ENCODE measurements around the gene NUTM1. TPM values are rescaled to one million over a fixed set of nuclear protein-coding genes. Genes with fewer than 3 reads are reported as not detected.

Gene NUTM1
- total RNA-seq, 4 donors from 2014 or later: not detected

DNA sequence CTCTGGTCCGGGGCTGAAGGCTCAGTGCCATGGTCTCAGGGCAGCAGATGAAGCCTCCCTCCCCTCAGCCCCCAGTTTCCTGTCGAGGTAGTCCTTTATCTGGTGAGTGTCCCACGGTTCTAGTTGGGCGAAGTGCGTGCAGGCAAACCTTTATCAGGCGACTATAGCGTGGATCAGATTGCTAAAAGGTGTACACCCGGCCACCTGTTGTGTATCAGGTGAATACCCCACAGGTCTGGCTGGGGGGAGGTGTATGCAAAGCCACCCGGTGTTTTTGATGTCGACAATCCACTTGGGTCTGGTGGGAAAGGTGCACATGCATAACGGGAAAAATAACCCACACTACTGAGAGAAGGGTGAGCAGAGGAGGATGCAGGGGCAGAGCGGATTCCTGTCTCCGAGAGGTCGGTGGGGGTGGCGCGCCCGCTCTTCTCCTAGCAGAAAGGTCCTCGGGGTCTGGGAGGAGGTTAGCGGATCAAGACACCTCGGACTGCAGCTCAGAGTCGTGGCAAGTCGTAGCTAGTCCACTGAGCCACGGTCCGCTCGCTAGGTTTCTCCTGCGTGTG lies 6.0 kb upstream of the NUTM1 start:
- Histone ChIP-seq H3K9me3 (no peaks in the 10 kb centered on the region), H3K4me1 (peaks cover 7 to 71% (median 14%) of the 10 kb centered on the region in 3 donors), H3K27ac (peak overlapping the region; percentile 87 to 95 (median 92)), H3K27me3 (no peaks in the 10 kb centered on the region), H3K4me3 (peak overlapping the region; percentile 68 to 92 (median 86)), H3K36me3 (peaks cover 0 to 22% (median 0%) of the 10 kb centered on the region in 3 donors)
- TF ChIP-seq POLR2A (IDR thresholded peaks at IDR 0.05): no peak
- TF ChIP-seq, protein P1, sequence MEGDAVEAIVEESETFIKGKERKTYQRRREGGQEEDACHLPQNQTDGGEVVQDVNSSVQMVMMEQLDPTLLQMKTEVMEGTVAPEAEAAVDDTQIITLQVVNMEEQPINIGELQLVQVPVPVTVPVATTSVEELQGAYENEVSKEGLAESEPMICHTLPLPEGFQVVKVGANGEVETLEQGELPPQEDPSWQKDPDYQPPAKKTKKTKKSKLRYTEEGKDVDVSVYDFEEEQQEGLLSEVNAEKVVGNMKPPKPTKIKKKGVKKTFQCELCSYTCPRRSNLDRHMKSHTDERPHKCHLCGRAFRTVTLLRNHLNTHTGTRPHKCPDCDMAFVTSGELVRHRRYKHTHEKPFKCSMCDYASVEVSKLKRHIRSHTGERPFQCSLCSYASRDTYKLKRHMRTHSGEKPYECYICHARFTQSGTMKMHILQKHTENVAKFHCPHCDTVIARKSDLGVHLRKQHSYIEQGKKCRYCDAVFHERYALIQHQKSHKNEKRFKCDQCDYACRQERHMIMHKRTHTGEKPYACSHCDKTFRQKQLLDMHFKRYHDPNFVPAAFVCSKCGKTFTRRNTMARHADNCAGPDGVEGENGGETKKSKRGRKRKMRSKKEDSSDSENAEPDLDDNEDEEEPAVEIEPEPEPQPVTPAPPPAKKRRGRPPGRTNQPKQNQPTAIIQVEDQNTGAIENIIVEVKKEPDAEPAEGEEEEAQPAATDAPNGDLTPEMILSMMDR (IDR thresholded peaks at IDR 0.05): no peak
- intact Hi-C loops (cut with DNase I): no loop called here
- DNase-seq: no peak
- WGBS, 2 donors: 2 to 6% methylated on average over 15 to 24 of the region's 26 CpGs

DNA sequence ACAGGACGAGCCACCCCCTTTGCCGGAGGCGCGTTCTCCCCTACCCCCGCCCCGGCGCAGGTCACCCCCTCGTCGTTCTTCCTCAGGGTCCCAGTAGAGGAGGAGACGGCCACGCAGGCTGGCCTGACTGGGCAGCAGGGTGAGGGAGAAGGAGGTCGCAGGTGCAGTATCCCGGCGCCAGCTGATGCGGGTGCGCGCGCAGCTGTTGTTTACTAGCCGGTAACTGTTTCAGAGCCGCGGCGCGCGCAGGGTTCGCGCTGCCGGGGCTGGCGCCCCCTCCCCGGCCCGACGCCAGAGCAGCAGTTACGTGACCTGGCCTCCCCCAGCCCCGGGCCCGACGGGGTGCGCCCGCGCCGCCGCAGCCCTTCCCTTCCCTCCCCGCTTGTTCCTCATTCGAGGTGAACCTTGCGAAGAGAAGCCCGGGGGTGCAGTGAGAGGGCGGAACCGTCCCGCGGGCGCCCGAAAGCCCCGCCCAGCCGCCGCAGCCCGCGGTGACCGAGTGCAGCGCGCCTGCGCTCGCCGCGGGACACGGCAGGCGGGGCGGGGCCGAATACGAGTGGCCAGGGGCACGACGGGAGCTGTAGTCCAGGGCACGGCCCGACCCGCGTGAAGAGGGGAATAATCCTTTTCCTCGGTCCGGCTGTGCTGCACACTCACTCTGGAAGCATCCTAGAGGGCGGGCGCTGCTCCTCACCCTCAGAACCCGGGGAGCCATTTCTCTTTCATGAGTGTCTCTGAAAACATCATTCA lies 5.4 kb upstream of the NUTM1 start, which contains the start of gene SLC12A6:
Gene SLC12A6, minus strand, starts transcription at position 225 of the 750 bp plus-strand sequence. CDS start 1,101 bp downstream, outside the sequence.
- Histone ChIP-seq H3K36me3 (peaks cover 0 to 22% (median 0%) of the 10 kb centered on the region in 3 donors), H3K4me3 (peak within 1 kb of the TSS; percentile 68 to 92 (median 86)), H3K27ac (peak within 1 kb of the TSS; percentile 87 to 95 (median 92)), H3K27me3 (no peaks in the 10 kb centered on the region), H3K9me3 (no peaks in the 10 kb centered on the region), H3K4me1 (peaks cover 7 to 75% (median 15%) of the 10 kb centered on the region in 3 donors)
- intact Hi-C loops (cut with DNase I): no loop called here
- TF ChIP-seq, protein P1 (IDR thresholded peaks at IDR 0.05): no peak
- TF ChIP-seq POLR2A (IDR thresholded peaks at IDR 0.05): peak in 3 of 4 donors; percentile 74 to 93 (median 86)
- DNase-seq: peak; percentile 79
- 1 to 3% methylated on average over 17 to 29 of the region's 78 CpGs for WGBS, 2 donors

DNA sequence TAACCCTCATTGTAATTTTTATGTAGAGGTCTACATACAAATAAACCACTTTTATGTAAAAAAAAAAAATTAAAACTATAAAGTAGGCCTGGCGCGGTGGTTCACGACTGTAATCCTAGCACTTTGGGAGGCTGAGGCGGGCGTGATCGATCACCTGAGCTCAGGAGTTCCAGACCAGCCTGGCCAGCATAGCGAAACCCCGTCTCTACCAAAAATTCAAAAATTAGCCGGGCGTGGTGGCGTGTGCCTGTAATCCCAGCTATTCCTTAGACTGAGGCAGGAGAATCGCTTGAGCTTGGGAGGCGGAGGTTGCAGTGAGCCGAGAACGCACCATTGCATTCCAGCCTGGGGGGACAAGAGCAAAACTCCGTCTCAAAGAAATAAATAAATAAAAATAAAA lies 4.8 kb upstream of the NUTM1 start:
- Histone ChIP-seq H3K9me3 (no peaks in the 10 kb centered on the region), H3K4me1 (peaks cover 9 to 76% (median 15%) of the 10 kb centered on the region in 3 donors), H3K36me3 (peaks cover 0 to 22% (median 0%) of the 10 kb centered on the region in 3 donors), H3K27me3 (no peaks in the 10 kb centered on the region), H3K4me3 (peak overlapping the region; percentile 68 to 92 (median 86)), H3K27ac (peak overlapping the region; percentile 87 to 95 (median 92))
- DNase-seq: no peak
- TF ChIP-seq POLR2A (IDR thresholded peaks at IDR 0.05): no peak
- TF ChIP-seq, protein P1 (IDR thresholded peaks at IDR 0.05): no peak
- 75 to 78% methylated on average over 16 of the region's 16 CpGs for WGBS, 2 donors
- intact Hi-C loops (cut with DNase I): no loop called here

DNA sequence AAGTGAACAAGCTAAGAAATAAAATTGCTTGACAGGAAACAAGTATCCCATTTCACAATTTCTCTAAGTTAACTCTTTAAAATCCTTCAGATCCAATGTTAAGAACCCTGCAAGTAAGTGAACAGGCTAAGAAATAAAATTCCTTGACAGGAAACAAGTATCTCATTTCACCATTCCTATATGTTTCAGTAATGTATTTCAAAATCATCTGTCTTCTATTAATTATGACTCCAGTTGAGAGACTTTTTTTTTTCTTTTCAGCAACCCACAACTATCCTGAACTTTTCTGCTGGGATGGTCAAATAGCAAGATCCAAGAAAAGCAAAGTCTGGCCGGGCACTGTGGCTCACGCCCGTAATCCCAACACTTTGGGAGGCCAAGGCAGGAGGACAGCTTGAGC lies 3.2 kb upstream of the NUTM1 start:
- Histone ChIP-seq H3K4me3 (no peak overlapping the region), H3K36me3 (peaks cover 0 to 22% (median 0%) of the 10 kb centered on the region in 3 donors), H3K9me3 (no peaks in the 10 kb centered on the region), H3K27me3 (no peaks in the 10 kb centered on the region), H3K27ac (peak overlapping the region in 1 of 4 donors; percentile 0), H3K4me1 (peaks cover 6 to 69% (median 15%) of the 10 kb centered on the region in 3 donors)
- DNase-seq: no peak
- TF ChIP-seq, protein P1 (IDR thresholded peaks at IDR 0.05): no peak
- TF ChIP-seq POLR2A (IDR thresholded peaks at IDR 0.05): no peak
- intact Hi-C loops (cut with DNase I): no loop called here
- WGBS, 2 donors: 90 to 93% methylated on average over 3 of the region's 3 CpGs
